ENCODE results near the gene HOXA5. TPM values are rescaled to one million over a fixed set of nuclear protein-coding genes. Genes with fewer than 3 reads are reported as not detected.

The HOXA5 gene
- total RNA-seq, 1 donor = 3.0 TPM

GRCh38 chr7:27151341-27151930 is 8.0 kb upstream of the HOXA5 start:
- H3K9me3 ChIP-seq (ENCODE audit: low read depth, low read length) = no peaks in the 10 kb centered on the region
- peaks cover 63% of the 10 kb centered on the region for H3K4me1 ChIP-seq (ENCODE audit: insufficient read depth, low read length)
- H3K4me3 ChIP-seq (ENCODE audit: low read length) = peak overlapping the region; percentile 5

GRCh38 chr7:27150568-27151340 is 7.3 kb upstream of the HOXA5 start:
- peak overlapping the region; percentile 5 for H3K4me3 ChIP-seq (ENCODE audit: low read length)
- peaks cover 56% of the 10 kb centered on the region for H3K4me1 ChIP-seq (ENCODE audit: insufficient read depth, low read length)
- H3K9me3 ChIP-seq (ENCODE audit: low read depth, low read length) = no peaks in the 10 kb centered on the region
- H3K27me3 ChIP-seq (ENCODE audit: insufficient read depth, low read length) = peaks cover 99% of the 10 kb centered on the region

More at GRCh38 chr7:27151341-27151930, 8.0 kb upstream of the HOXA5 start:
- H3K27me3 ChIP-seq (ENCODE audit: insufficient read depth, low read length) = peaks cover 99% of the 10 kb centered on the region

- Histone ChIP-seq H3K4me1 (ENCODE audit: insufficient read depth, low read length) (peaks cover 49% of the 10 kb centered on the region), H3K27me3 (ENCODE audit: insufficient read depth, low read length) (peaks cover 97% of the 10 kb centered on the region), H3K9me3 (ENCODE audit: low read depth, low read length) (no peaks in the 10 kb centered on the region), H3K4me3 (ENCODE audit: low read length) (no peak overlapping the region)
These were observed 6.5 kb upstream of the HOXA5 start for GRCh38 chr7:27149842-27150567.

GRCh38 chr7:27148756-27149641 is 5.5 kb upstream of the HOXA5 start:
- H3K9me3 ChIP-seq (ENCODE audit: low read depth, low read length) = no peaks in the 10 kb centered on the region
- peaks cover 43% of the 10 kb centered on the region for H3K4me1 ChIP-seq (ENCODE audit: insufficient read depth, low read length)

GRCh38 chr7:27148031-27148755 is 4.7 kb upstream of the HOXA5 start:
- peaks cover 43% of the 10 kb centered on the region for H3K4me1 ChIP-seq (ENCODE audit: insufficient read depth, low read length)
- no peaks in the 10 kb centered on the region for H3K9me3 ChIP-seq (ENCODE audit: low read depth, low read length)
- H3K4me3 ChIP-seq (ENCODE audit: low read length) = no peak overlapping the region
- peaks cover 85% of the 10 kb centered on the region for H3K27me3 ChIP-seq (ENCODE audit: insufficient read depth, low read length)

More at GRCh38 chr7:27148756-27149641, 5.5 kb upstream of the HOXA5 start:
- H3K27me3 ChIP-seq (ENCODE audit: insufficient read depth, low read length) = peaks cover 91% of the 10 kb centered on the region
- H3K4me3 ChIP-seq (ENCODE audit: low read length) = no peak overlapping the region

- H3K4me3 ChIP-seq (ENCODE audit: low read length) = no peak within 1 kb of the TSS
- no peaks in the 10 kb centered on the region for H3K9me3 ChIP-seq (ENCODE audit: low read depth, low read length)
- H3K27me3 ChIP-seq (ENCODE audit: insufficient read depth, low read length) = peaks cover 77% of the 10 kb centered on the region
- H3K4me1 ChIP-seq (ENCODE audit: insufficient read depth, low read length) = peaks cover 38% of the 10 kb centered on the region
These were observed 3.9 kb upstream of the HOXA5 start, which contains the start of gene HOXA6 for GRCh38 chr7:27147199-27148030. Gene HOXA6 (minus strand): TSS chr7:27147774. CDS start chr7:27147749, 25 bp downstream.

- Histone ChIP-seq H3K4me3 (ENCODE audit: low read length) (no peak overlapping the region), H3K9me3 (ENCODE audit: low read depth, low read length) (no peaks in the 10 kb centered on the region), H3K4me1 (ENCODE audit: insufficient read depth, low read length) (peaks cover 30% of the 10 kb centered on the region), H3K27me3 (ENCODE audit: insufficient read depth, low read length) (peaks cover 72% of the 10 kb centered on the region)
These were observed 3.2 kb upstream of the HOXA5 start for GRCh38 chr7:27146491-27147198.

GRCh38 chr7:27145914-27146412 is 2.5 kb upstream of the HOXA5 start:
- H3K9me3 ChIP-seq (ENCODE audit: low read depth, low read length) = no peaks in the 10 kb centered on the region
- peaks cover 23% of the 10 kb centered on the region for H3K4me1 ChIP-seq (ENCODE audit: insufficient read depth, low read length)
- H3K4me3 ChIP-seq (ENCODE audit: low read length) = no peak overlapping the region
- H3K27me3 ChIP-seq (ENCODE audit: insufficient read depth, low read length) = peaks cover 65% of the 10 kb centered on the region

GRCh38 chr7:27145165-27145913 is 1.9 kb upstream of the HOXA5 start:
- peaks cover 17% of the 10 kb centered on the region for H3K4me1 ChIP-seq (ENCODE audit: insufficient read depth, low read length)
- H3K27me3 ChIP-seq (ENCODE audit: insufficient read depth, low read length) = peaks cover 59% of the 10 kb centered on the region
- H3K4me3 ChIP-seq (ENCODE audit: low read length) = no peak overlapping the region
- H3K9me3 ChIP-seq (ENCODE audit: low read depth, low read length) = no peaks in the 10 kb centered on the region

- H3K9me3 ChIP-seq (ENCODE audit: low read depth, low read length) = no peaks in the 10 kb centered on the region
- peaks cover 53% of the 10 kb centered on the region for H3K27me3 ChIP-seq (ENCODE audit: insufficient read depth, low read length)
- peaks cover 15% of the 10 kb centered on the region for H3K4me1 ChIP-seq (ENCODE audit: insufficient read depth, low read length)
- no peak overlapping the region for H3K4me3 ChIP-seq (ENCODE audit: low read length)
These were observed 1.3 kb upstream of the HOXA5 start for GRCh38 chr7:27144781-27145164.

- peaks cover 15% of the 10 kb centered on the region for H3K4me1 ChIP-seq (ENCODE audit: insufficient read depth, low read length)
- H3K4me3 ChIP-seq (ENCODE audit: low read length) = no peak overlapping the region
- no peaks in the 10 kb centered on the region for H3K9me3 ChIP-seq (ENCODE audit: low read depth, low read length)
- peaks cover 47% of the 10 kb centered on the region for H3K27me3 ChIP-seq (ENCODE audit: insufficient read depth, low read length)
These were observed 684 bp upstream of the HOXA5 start for GRCh38 chr7:27143950-27144780.
